ENCODE measurements around the gene SLFNL1.

SLFNL1 gene

DNA sequence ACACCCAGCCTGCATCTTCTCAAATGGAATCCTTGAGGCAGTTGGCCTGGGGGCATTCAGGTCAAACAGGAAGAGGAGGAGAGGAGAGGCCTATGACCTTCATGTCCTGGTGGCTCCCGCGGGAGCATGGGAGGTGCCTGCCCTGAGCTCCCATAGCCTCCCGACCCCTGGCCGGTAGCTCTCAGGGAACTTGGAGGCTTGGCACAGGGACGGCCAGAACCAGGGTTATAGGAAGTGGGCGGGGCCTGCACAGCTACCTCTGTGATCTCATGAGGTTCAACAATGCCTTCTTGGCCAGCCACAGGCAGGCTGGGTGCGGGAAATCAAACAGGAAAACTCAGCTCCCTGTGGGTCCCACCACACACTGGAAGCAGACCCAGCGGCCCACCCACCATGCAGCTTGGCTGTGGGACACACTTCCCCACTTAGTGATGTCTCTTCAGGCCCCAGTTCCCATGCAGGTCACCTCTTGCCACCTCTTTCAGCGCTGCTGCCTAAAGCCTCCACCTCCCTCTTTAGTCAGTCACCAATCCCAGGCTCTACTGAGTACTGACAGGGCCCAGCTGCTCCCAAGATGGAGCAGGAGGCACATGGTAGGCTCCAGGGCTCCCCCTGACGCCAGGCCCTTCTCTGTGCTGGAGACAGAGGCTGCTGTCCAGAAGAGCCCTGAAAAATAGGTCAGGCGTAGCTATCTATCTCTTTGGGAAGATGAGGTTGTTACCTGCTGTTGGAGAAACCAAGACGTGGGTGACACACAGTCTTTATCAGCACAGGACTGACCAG is at the start of gene SLFNL1:
Gene SLFNL1 (minus strand): TSS at position 200 of the 783 bp plus-strand sequence. CDS start 1,065 bp downstream, outside the sequence.
- no peak for DNase-seq (ENCODE audit: low read depth)

DNA sequence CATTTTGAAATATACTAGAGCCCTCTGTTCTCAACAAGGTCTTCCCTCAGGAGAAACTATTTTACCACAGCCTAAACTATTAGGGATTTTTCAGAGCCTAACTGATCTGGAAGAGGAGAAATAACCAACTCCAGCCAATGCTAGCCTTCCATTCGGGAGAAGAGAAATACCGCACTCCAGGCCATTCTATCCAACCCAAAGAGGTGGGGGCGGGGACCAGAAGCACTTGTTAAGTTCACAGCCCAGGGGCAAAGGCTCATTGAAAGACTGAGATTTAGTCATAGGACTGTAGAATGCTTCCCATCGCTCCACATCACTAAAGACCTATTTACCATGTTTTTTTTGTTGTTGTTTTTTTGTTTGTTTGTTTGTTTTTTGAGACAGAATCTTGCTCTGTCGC is 35.4 kb upstream of the SLFNL1 start:
- DNase-seq (ENCODE audit: low read depth), result no peak

GRCh38 chr1:41053316-41053715 is 31.8 kb upstream of the SLFNL1 start:
- no peak for DNase-seq (ENCODE audit: low read depth)

DNA sequence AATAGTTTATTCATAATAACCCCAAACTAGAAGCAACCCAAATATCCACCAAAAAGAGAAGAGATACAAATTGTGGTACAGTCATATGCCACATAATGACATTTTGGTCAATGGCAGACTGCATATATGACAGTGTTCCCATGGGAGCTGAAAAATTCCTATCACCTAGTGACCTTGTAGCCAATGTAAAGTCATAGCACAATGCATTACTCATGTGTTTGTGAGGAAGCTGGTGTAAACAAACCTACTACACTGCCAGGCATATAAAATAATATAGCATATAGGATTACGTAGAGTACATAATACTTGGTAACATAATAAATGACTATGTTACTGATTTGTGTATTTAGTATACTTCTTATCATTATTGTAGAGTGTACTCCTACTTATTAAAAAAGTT is 29.5 kb upstream of the SLFNL1 start:
- no peak for DNase-seq (ENCODE audit: low read depth)

GRCh38 chr1:41048540-41048939 is 27.0 kb upstream of the SLFNL1 start:
- no peak for DNase-seq (ENCODE audit: low read depth)

DNA sequence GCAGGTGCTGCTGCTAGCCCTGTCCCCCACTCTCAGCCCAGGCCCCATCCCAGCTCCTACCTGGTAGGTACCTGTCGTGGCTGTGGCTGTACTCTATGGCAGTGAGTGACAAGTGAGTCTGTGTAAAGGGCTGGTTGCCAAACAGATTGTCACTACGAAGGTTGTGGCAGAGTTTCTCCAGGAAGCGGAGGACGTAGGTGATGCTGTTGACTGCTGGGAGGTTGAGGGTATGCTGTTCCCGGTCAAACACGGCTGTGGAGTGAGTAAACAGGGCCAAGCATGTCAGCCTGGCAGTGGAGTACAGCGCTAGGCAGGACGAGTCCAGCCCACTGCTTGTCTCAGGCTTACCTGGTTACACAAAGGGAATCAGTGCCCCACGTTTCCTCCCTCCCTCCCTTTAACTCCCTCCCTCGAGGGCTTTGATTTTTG is 24.8 kb upstream of the SLFNL1 start:
- no peak for DNase-seq (ENCODE audit: low read depth)

GRCh38 chr1:41045740-41046139 is 24.2 kb upstream of the SLFNL1 start:
- no peak for DNase-seq (ENCODE audit: low read depth)

DNA sequence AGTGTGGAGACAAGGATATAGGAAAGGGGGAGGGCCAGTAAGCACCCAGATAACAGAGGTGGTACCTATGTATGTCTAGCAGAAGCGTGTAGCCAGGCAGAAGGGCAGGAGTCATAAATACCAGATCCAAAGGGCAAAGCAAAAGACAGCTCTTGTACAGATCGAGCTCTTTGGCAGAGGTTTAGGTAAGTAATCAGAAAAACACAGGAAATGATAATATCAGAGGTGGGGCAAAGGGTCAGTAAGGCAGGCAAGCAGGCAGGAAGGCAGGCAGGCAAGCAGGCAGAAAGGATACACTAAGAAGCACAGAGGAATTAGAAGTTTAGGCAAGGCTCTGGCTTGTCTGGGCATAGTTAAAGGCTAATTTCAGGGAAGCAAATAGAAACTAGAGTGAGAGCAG is 22.7 kb upstream of the SLFNL1 start:
- DNase-seq (ENCODE audit: low read depth), result no peak

DNA sequence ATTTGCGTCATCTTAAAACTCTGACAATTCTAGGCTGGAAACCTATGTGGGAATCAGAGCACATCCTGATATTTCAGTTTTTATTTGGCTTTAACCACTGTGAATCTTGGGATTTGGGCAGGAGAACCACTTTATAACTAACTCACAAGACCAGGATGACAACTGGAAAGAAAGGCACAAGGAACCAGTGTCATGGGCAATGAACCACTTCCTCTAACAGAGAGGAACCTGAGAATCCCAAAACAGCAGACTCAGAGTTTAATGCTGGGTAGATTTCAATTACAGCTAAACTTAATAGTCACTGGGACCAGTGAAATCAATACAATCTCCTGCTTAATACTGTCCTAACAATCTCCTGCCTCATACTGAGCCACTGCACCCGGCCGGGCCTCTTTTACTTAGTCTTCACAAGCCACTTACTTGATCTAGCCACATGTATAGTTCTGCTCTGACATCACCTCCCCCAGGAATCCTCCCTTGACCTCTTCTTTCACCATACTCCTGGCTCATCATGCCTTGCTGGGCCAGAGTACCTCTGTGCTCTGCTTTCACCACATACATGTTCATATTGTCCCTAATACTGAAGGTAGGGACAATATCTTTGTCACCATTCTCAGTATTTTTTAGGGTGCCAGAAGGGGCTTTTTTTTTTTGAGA is 20.2 kb upstream of the SLFNL1 start:
- DNase-seq (ENCODE audit: low read depth), result no peak

DNA sequence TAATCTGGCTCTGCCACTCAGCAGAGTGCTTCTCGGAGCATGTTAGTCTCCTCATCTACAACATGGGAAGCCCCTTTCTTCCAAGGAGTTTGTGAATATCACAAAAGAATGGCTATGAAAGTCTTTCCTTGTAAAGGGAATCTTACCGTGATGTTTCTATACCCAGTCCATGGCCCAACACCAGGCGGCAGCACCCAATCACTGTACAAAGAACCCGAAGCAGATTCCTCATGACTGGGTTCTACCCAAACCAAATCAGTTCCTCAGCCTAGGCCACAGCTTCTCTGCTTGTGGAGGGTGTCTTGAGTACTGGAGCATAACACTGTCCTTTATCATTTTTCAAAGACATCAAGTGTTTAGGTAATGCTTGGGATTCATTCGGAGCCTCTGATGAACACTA is 16.6 kb upstream of the SLFNL1 start:
- DNase-seq (ENCODE audit: low read depth), result no peak

DNA sequence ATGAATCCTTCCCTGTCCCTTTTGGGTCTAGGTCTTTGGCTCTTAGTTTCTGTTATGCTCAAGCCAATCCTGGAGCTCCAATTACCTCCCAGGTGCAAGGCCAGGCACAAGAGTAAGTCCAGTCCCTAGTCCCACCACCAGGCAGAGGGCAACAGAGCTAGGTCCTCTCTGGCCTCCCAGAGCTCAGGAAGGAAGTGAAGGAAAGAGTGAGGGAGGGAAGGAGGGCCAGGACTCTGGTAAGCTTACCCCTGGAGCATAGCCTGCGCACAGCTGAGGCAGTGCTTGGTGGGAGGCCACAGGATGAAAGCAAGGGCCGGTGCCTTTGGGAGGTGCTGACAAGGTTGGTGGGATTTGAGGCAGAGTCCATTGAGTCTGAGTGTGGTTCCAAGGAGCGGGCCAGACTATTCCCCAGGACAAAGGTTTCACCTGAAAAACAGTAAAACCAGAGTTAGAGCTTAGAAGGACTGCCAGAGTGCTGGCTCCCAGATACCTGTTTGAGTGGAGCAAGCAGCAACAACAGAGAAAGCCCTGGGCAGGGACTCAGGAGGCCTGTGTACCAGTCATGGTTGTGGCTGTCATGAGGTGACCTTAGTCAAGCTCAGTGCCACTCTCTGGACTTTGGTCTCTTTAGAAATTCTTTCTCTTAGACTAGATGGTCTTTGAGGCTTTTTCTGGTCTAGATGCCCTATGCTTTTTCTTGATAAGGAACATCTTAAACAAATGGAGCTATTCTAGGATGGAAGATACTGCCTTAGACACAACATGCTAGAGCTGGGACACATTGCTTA is 15.8 kb upstream of the SLFNL1 start:
- no peak for DNase-seq (ENCODE audit: low read depth)

- DNase-seq (ENCODE audit: low read depth), result no peak
Observed at GRCh38 chr1:41033272-41033671, 11.7 kb upstream of the SLFNL1 start.

- no peak for DNase-seq (ENCODE audit: low read depth)
Observed at GRCh38 chr1:41032147-41032546, 10.6 kb upstream of the SLFNL1 start.

- no peak for DNase-seq (ENCODE audit: low read depth)
Observed at GRCh38 chr1:41030872-41031616, 9.5 kb upstream of the SLFNL1 start.

GRCh38 chr1:41028034-41028642 is 6.6 kb upstream of the SLFNL1 start:
- no peak for DNase-seq (ENCODE audit: low read depth)

DNA sequence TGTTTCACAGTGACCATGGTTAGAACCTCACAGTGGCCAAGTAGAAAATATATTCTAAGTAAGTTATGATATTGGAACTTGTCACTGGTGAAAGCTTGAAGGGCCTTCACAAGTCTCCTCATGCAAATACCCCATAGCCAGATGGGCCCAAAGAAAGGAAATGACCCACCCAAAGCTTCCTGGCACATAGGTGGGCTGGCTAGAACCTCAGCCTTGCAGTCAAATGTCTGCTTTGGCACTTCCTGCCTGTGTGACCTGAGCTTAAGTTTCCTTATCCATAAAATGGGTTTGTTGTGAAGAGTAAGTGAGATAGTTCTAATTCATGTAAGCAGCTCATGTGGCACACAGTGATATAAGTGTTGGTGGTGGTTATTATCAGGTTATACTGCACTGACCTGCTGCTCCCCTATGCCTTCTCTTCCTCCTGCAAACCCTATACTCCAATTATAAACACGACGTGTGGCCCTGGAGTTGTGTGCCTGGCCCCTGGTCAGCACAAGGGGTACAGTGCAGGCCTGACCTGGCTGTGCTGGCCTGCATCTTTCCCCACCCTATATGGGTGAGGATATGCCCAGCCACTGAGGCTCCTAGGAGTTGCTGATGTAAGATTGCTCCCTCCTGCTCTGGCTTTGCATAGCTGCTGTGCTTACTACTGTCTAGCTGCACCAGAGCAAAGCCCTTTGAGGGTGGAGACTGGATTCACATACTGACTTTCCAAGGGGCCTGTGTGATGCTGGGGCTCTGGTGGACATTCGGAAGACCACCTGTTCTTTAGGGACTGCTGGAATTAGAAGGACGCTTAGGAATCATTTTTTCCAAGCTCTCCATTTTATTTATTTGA is 4.7 kb upstream of the SLFNL1 start:
- DNase-seq (ENCODE audit: low read depth), result no peak

DNA sequence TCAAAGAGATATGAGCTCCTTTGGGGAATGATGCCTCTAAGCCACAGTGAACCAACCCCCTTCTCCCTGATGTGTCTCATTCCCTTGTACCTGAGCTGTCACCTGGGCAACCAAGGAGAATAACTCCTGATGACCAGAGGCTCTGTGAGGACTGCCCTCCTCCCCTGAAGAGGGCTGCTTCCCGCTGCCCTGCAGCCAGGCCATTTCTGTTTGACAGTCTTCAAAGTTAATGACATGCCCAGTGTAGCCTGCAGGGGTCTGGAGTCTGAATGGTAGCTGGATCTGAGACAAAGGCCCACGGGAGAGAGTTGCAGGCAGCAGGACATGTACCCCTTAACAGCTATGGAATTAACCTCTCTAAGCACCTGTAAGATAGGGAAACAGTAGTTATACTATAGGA is 3.4 kb upstream of the SLFNL1 start:
- DNase-seq (ENCODE audit: low read depth), result no peak

DNA sequence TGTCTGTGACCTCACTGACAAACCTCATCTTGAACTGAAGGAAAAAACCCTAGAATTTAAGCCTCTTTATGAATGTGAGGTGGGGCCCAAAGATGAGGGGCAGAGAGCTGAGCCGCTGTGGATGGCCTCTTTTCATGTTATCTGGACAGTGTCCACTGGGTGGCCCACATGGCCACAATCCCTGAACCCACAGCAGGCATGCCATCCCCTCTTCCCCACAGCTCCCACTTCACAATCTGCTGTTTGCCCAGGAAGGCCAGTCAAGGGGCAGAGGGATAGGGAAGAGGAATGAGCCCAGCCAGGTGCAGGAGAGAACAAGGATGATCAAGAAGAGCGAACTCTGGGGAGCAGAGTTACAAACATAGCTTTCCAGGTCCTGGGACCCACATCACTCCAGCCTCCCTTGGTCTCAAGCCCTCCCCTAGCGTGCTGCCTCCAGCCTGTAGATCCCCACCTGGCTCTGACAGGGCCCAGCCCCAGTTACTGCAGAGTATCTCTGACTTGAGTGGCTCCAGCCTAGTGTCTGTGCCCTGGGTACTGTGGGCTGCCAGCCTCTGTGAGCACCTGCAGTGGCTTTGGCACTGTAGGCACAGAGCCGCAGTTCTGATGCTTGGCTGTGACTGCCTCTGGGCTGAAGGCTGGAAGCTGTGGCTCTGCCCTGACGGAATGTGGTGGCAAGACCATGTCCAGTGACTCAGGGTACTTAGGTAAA is 1.9 kb upstream of the SLFNL1 start:
- no peak for DNase-seq (ENCODE audit: low read depth)

DNA sequence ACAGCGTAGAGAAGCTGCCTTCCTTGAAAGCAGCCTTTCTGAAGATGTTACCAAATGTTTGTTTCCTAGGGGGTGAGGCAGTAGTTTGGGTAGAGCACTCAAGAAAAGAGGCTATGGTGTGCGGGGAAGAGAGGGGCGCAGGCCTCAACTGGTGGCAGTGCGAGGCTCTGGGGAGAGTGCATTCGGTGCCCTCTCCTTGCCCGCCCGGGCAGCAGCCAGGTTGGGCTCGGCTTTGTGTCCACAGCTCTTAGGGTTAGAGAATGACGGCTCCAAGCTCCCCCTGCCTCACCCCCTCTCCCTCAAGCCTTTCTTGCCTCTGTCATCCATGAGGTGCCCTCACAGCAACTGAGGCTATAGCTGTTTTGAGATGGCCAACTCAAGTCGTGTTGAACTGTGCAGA is 899 bp upstream of the SLFNL1 start:
- no peak for DNase-seq (ENCODE audit: low read depth)

GRCh38 chr1:41020654-41021053 is 871 bp downstream of the SLFNL1 start:
- DNase-seq (ENCODE audit: low read depth), result no peak
